H1 (cell line): Measurements from ENCODE around the gene IL19. TPM values are rescaled to one million over a fixed set of nuclear protein-coding genes. Genes with fewer than 3 reads are reported as not detected.

Experiments used
- CHD1 ChIP-seq: IDR thresholded peaks from 2 replicates; pipeline ENCODE4 v1.6.1; 2012; ENCODE audit warnings: low read depth, low read length, improper control_type of control experiment
- POLR2AphosphoS5 ChIP-seq: IDR thresholded peaks from 2 replicates; pipeline ENCODE4 v1.6.1; 2011; ENCODE audit warnings: low read depth, low read length
- SAP30 ChIP-seq: fragments of 300-600 bp; sonication (generic); IDR thresholded peaks from 2 replicates; pipeline ENCODE4 v1.7.1; 2012; ENCODE audit warnings: low read length, moderate library complexity, mild to moderate bottlenecking, inconsistent platforms; ENCODE audit not compliant: insufficient read depth, insufficient replicate concordance
- USF2 ChIP-seq: IDR thresholded peaks from 2 replicates; pipeline ENCODE4 v1.6.1; 2011; ENCODE audit warnings: low read length, improper control_type of control experiment
- polyA plus RNA-seq, 7 experiments: library from polyadenylated mRNA; depleted of rRNA in 3 of 7; stranded (reverse) in 5 of 7; unstranded in 2 of 7; fragments of >200 nt in 5 of 7; fragments of 200-250 nt in 2 of 7; gene quantifications; 1 replicate in 5 of 7; 2 replicates in 1 of 7; 4 replicates in 1 of 7; pipeline versions ENCODE4 v1.2.1 to v1.2.3, GENCODE V29; 2011 to 2013; ENCODE audit warnings: missing spikeins in 2 of 7, mixed read lengths in 2 of 7
- total RNA-seq: library from RNA; stranded (reverse); fragmentation: NEBNext Ultra II Directional; extraction: Animal tissue kit (Norgen Biotek cat#: 25700); gene quantifications from 2 replicates; pipeline ENCODE4 v1.2.1, GENCODE V29; 2021

The IL19 gene
- total and polyA plus RNA-seq, 2 of the 8 experiments (the other 6 are each of a cell fraction or from before 2014, with no cell fraction given): not detected

GRCh38 chr1:206800411-206800810 is 29.8 kb downstream of the IL19 start (continued):
- TF ChIP-seq CHD1 (no peak), USF2 (no peak), POLR2AphosphoS5 (no peak), SAP30 (no peak)
